Activated T-cell treated with anti-CD3 and anti-CD28 coated beads, Interleukin-2, amount 50 U/mL, for 4 hours (primary cell): Measurements from ENCODE around the gene PRKCA. TPM values are rescaled to one million over a fixed set of nuclear protein-coding genes. Genes with fewer than 3 reads are reported as not detected.

ENCODE experiments used
- ATAC-seq, 2 donors: fragments of 200-7000 bp; cut with Tn5 transposase; one replicate each; pipeline ENCODE4 v1.10.0; 2021
- DNase-seq: peaks from one replicate; pipeline ENCODE4 v3.0.0-alpha.2; 2020
- H3K27me3 Mint-ChIP-seq: one replicate; pipeline ENCODE4 v1.8.0; 2021; ENCODE audit warnings: low read depth, mixed read lengths
- H3K36me3 Mint-ChIP-seq: one replicate; pipeline ENCODE4 v1.8.0; 2022; ENCODE audit warnings: mixed read lengths; ENCODE audit not compliant: insufficient read depth
- H3K4me1 Mint-ChIP-seq: one replicate; pipeline ENCODE4 v1.8.0; 2021; ENCODE audit warnings: low read depth, mixed read lengths
- H3K4me3 Mint-ChIP-seq: one replicate; pipeline ENCODE4 v1.8.0; 2021; ENCODE audit warnings: mild to moderate bottlenecking, moderate library complexity, mixed read lengths
- H3K9me3 Mint-ChIP-seq: one replicate; pipeline ENCODE4 v1.8.0; 2021; ENCODE audit warnings: mixed read lengths
- total RNA-seq, 3 donors: library from RNA; stranded (reverse); gene quantifications; one replicate each; pipeline ENCODE4 v1.2.1, GENCODE V29; 2021

The PRKCA gene
- total RNA-seq, 3 donors from 2014 or later: 79.4 to 114 (median 95.3) TPM

GRCh38 chr17:66753126-66753920, 450.9 kb downstream of the PRKCA start:
- Mint-ChIP-seq H3K4me1 (no peaks in the 10 kb centered on the region), H3K9me3 (no peaks in the 10 kb centered on the region), H3K27me3 (no peaks in the 10 kb centered on the region), H3K36me3 (peaks cover 41% of the 10 kb centered on the region), H3K4me3 (no peak overlapping the region)
- ATAC-seq: no peak
- DNase-seq: no peak

DNA sequence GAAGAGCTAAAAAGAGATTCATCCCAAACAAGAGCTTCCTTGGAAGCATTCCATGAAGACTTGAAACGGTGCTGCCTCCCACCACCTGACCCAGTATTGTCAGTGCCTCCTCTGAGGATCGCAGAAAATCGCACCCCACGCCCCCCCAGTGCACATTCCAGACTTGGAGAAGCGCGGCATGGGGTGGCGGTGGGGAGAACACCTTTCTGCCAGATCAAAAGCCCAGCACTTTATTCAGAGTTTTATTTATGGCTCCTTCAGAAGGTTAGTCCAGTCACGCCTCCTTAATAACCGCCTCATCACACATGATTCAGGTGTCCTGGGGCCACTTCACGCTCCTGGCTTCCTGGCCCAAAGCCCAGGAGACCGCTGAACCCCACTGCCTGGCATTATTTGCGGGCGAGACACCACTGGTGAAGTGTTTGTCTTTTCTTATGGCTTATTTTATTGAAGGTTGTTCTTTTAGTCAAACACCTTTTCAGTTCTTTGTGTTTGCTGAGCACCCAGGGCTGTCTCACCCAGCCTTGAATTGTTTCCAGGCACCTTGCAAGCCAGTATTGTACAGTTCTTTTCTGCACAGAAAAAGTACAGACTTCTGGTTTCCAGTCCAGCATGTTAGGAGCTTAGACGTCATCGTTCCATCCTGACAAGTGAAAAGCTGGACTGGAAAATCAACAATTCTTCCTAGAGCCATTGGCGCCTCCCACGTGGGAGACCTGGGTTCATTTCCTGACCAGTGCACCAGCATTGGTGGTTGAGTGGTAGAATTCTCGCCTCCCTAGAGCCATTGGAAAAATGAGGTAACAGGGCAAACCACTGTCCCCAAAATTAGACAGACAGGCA, 452.9 kb downstream of the PRKCA start:
- Mint-ChIP-seq H3K9me3 (no peaks in the 10 kb centered on the region), H3K36me3 (peaks cover 35% of the 10 kb centered on the region), H3K4me3 (no peak overlapping the region), H3K4me1 (no peaks in the 10 kb centered on the region), H3K27me3 (no peaks in the 10 kb centered on the region)
- ATAC-seq: no peak
- no peak for DNase-seq

DNA sequence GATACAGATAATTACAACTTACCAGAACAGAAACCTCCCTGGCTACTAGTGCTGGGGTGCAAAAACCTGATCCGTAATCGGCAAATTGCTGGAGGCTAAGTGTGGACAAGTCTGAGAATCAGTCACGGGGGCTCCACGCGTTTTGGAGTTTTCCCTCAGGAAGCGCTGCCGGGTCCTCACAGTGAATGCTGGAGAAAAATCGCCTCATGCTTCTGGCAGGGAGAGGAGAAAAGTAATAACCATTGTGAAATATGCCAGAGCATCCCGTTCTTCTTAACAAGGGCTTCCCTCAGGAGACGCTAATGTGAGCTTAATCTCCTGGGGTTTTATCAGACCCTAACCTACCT, 453.5 kb downstream of the PRKCA start:
- Mint-ChIP-seq H3K4me3 (no peak overlapping the region), H3K9me3 (no peaks in the 10 kb centered on the region), H3K36me3 (peaks cover 34% of the 10 kb centered on the region), H3K4me1 (no peaks in the 10 kb centered on the region), H3K27me3 (no peaks in the 10 kb centered on the region)
- no peak for DNase-seq
- no peak for ATAC-seq

GRCh38 chr17:66760324-66760723, 457.9 kb downstream of the PRKCA start:
- DNase-seq: no peak
- peaks cover 18% of the 10 kb centered on the region for H3K36me3 Mint-ChIP-seq
- H3K9me3 Mint-ChIP-seq: no peaks in the 10 kb centered on the region
- peaks cover 2% of the 10 kb centered on the region for H3K4me1 Mint-ChIP-seq
- H3K4me3 Mint-ChIP-seq: no peak overlapping the region
- H3K27me3 Mint-ChIP-seq: no peaks in the 10 kb centered on the region
- ATAC-seq: no peak

DNA sequence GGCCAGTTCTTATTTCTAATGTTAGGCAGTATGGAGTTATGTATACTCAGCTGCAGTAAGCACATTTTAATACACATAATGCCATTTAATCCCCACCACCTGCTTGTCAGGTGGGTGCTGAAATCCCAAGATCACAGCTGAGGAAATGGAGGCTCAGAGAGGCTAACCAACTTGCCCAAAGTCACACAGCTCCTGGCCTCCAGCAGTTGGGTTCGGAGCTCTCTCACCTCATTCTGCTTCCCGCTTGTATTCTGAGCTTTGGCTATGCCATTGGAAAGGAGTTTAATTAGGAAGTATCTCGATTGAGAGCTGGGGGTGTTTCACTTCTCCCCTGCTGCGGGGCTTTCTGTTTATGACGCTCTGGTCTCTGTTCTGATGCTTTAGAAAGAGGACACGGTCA, 459.9 kb downstream of the PRKCA start:
- Mint-ChIP-seq H3K4me3 (no peak overlapping the region), H3K4me1 (peaks cover 4% of the 10 kb centered on the region), H3K36me3 (peaks cover 11% of the 10 kb centered on the region), H3K27me3 (no peaks in the 10 kb centered on the region), H3K9me3 (no peaks in the 10 kb centered on the region)
- ATAC-seq (no peak), DNase-seq (no peak)

GRCh38 chr17:66763056-66763455, 460.6 kb downstream of the PRKCA start:
- DNase-seq (no peak), ATAC-seq (no peak)
- no peaks in the 10 kb centered on the region for H3K9me3 Mint-ChIP-seq
- H3K4me1 Mint-ChIP-seq: peaks cover 7% of the 10 kb centered on the region
- H3K27me3 Mint-ChIP-seq: no peaks in the 10 kb centered on the region
- peaks cover 14% of the 10 kb centered on the region for H3K36me3 Mint-ChIP-seq
- H3K4me3 Mint-ChIP-seq: no peak overlapping the region

GRCh38 chr17:66764506-66764905, 462.1 kb downstream of the PRKCA start:
- H3K27me3 Mint-ChIP-seq: no peaks in the 10 kb centered on the region
- H3K9me3 Mint-ChIP-seq: no peaks in the 10 kb centered on the region
- H3K4me1 Mint-ChIP-seq: peaks cover 7% of the 10 kb centered on the region
- no peak for DNase-seq
- peaks cover 17% of the 10 kb centered on the region for H3K36me3 Mint-ChIP-seq
- ATAC-seq: no peak
- H3K4me3 Mint-ChIP-seq: no peak overlapping the region

GRCh38 chr17:66767154-66767933, 464.9 kb downstream of the PRKCA start:
- no peak for ATAC-seq
- H3K27me3 Mint-ChIP-seq: no peaks in the 10 kb centered on the region
- peaks cover 5% of the 10 kb centered on the region for H3K4me1 Mint-ChIP-seq

DNA sequence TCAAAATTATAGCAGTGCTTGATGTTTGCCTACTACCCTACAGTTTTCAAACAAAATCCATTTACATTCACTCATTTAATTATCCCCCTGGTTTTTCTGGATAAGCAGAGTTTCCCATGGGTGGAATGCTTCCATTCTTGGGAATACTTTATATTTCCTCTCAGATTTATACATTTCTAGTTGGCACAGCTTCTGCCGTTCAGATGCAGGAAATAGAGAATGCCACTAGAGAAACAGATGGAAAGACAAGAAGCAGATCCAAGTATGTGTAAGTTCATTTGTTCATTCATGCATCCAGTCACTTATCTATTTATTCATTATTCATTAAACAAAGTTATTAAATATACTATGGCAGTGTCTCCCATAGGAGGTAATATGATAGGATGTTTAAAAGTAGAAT, 467.5 kb downstream of the PRKCA start:
- ATAC-seq (no peak), DNase-seq (no peak)
- peaks cover 21% of the 10 kb centered on the region for H3K36me3 Mint-ChIP-seq
- peaks cover 5% of the 10 kb centered on the region for H3K4me1 Mint-ChIP-seq
- H3K27me3 Mint-ChIP-seq: no peaks in the 10 kb centered on the region
- H3K9me3 Mint-ChIP-seq: no peaks in the 10 kb centered on the region
- H3K4me3 Mint-ChIP-seq: no peak overlapping the region

More at GRCh38 chr17:66767154-66767933, 464.9 kb downstream of the PRKCA start:
- no peak for DNase-seq
- H3K4me3 Mint-ChIP-seq: no peak overlapping the region
- H3K9me3 Mint-ChIP-seq: no peaks in the 10 kb centered on the region
- H3K36me3 Mint-ChIP-seq: peaks cover 15% of the 10 kb centered on the region

DNA sequence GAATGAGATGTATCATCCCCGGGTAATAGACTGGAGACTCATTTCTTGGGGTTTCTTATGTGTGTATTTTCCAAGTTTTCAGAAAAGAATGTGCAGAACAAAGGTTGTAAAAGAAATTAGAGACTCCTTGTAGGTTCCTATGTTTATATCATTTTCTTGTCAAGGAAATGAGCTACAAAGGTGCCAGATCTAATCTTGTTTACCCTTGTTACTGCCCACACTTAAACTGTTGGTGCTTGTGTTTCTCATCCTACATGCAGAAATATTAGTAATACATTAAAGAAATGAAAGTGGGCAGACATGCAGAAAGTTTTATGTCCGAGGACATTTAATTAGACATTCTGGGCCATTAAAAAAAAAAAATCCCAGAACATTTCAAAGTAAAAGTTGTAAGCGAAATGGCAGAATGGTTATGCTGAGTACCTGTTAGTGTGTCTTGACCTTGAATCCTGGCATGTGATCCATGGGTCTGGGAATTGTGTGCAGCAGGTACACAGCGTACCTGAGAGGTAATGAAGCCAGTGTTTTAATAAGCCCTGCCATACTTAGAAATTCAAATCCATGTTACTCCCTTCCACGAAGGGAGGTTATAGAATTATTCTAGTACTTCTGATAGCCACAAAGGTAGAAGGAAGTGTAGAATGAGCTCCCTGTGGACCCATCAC, 469.9 kb downstream of the PRKCA start:
- H3K4me1 Mint-ChIP-seq: peaks cover 3% of the 10 kb centered on the region
- peaks cover 26% of the 10 kb centered on the region for H3K36me3 Mint-ChIP-seq
- no peak for ATAC-seq
- DNase-seq: no peak
- no peaks in the 10 kb centered on the region for H3K9me3 Mint-ChIP-seq
- no peak overlapping the region for H3K4me3 Mint-ChIP-seq
- no peaks in the 10 kb centered on the region for H3K27me3 Mint-ChIP-seq

DNA sequence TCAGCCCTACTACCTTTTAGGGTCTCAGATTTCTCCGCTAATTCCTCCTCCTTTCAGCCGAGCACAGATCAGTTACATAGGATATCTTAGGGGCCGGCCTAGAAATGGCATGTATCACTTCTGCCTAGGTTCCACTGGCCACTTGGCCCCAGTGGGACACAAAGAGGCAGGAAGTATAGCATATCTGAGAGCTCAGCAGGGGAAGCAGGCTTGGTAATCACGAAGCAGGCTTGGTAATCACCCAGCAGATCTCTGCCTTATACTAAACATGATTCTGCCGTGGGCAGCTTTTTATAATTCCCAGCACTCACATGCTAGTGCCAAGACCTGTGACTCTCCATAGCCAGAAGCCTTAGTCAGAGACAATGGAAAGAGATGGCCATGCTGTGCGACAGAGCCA, 472.9 kb downstream of the PRKCA start:
- H3K27me3 Mint-ChIP-seq: no peaks in the 10 kb centered on the region
- ATAC-seq: no peak
- no peak for DNase-seq
- H3K36me3 Mint-ChIP-seq: peaks cover 27% of the 10 kb centered on the region
- H3K9me3 Mint-ChIP-seq: no peaks in the 10 kb centered on the region
- H3K4me3 Mint-ChIP-seq: no peak overlapping the region
- no peaks in the 10 kb centered on the region for H3K4me1 Mint-ChIP-seq

DNA sequence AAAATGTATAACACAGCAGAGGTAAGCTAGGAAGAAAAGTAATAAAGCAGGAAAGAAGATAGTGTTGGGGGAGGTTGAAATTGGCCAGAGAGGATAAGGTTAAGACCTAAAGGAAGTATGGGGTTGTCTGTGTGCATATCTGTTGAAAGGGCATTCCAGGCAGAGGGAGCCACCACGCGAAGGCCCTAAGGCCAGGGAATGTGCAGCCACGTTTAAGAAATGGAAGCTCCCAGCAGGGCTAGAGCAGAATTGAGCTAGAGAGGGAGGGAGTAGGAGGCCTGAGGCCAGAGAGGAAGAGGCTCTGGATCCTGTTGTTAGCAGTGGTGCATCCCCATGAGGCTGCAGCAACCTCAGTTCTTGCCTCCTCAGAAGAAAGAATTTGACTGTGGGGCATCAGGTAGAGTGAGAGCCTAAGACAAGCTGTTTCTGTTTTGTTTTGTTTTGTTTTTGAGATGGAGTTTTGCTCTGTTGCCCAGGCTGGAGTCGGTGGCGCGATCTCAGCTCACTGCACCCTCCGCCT, 473.5 kb downstream of the PRKCA start:
- no peaks in the 10 kb centered on the region for H3K9me3 Mint-ChIP-seq
- ATAC-seq: no peak

GRCh38 chr17:66776999-66777688, 474.7 kb downstream of the PRKCA start:
- Mint-ChIP-seq H3K36me3 (peaks cover 30% of the 10 kb centered on the region), H3K4me1 (no peaks in the 10 kb centered on the region), H3K4me3 (no peak overlapping the region), H3K27me3 (no peaks in the 10 kb centered on the region), H3K9me3 (no peaks in the 10 kb centered on the region)
- DNase-seq (no peak), ATAC-seq (no peak)

More for the DNA sequence above, 473.5 kb downstream of the PRKCA start:
- DNase-seq: no peak
- Mint-ChIP-seq H3K4me1 (no peaks in the 10 kb centered on the region), H3K27me3 (no peaks in the 10 kb centered on the region), H3K4me3 (no peak overlapping the region), H3K36me3 (peaks cover 27% of the 10 kb centered on the region)
